HEK293 (cell line): ENCODE measurements around the gene FHAD1.

Experiments used
- ZNF248 ChIP-seq: fragments of 450-650 bp; formaldehyde crosslinking; IDR thresholded peaks from 2 replicates; pipeline ENCODE4 v1.5.1; 2017; ENCODE audit warnings: missing biosample characterization, missing genetic modification characterization
- ZNF341 ChIP-seq: fragments of 450-650 bp; formaldehyde crosslinking; IDR thresholded peaks from 2 replicates; pipeline ENCODE4; 2016; ENCODE audit warnings: low read depth, missing biosample characterization, missing genetic modification characterization
- ZNF776 ChIP-seq: fragments of 450-650 bp; formaldehyde crosslinking; IDR thresholded peaks from 2 replicates; pipeline ENCODE4 v1.5.0; 2017; ENCODE audit warnings: missing biosample characterization, missing genetic modification characterization, borderline replicate concordance
- TF ChIP-seq, protein P1 (sequence below): fragments of 450-650 bp; formaldehyde crosslinking; IDR thresholded peaks from 2 replicates; pipeline ENCODE4 v1.5.1; 2016; ENCODE audit warnings: missing biosample characterization, missing genetic modification characterization
- TF ChIP-seq, protein P2 (sequence below): fragments of 450-650 bp; formaldehyde crosslinking; IDR thresholded peaks from 2 replicates; pipeline ENCODE4 v1.5.1; 2016; ENCODE audit warnings: missing biosample characterization, missing genetic modification characterization

DNA sequence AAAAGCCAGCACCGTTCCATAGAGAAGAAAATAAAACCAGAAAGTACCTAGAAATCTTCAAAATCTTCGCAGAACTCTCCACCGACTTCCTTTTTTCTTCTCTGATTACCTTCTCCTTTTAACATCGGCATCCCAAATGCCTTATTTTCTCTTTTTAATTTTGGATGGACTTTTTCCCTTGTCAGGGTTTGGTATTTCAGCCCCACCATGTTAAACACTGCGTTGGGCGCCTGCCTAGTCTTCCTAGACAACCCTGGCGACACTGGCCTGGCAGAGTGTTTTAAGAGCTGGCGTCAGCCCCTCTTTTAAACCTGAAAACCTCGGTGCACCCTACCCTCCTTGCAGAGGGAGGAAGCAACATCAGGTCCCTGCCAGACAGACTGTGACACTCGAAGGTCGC lies 96.7 kb downstream of the FHAD1 start:
- TF ChIP-seq, protein P1, sequence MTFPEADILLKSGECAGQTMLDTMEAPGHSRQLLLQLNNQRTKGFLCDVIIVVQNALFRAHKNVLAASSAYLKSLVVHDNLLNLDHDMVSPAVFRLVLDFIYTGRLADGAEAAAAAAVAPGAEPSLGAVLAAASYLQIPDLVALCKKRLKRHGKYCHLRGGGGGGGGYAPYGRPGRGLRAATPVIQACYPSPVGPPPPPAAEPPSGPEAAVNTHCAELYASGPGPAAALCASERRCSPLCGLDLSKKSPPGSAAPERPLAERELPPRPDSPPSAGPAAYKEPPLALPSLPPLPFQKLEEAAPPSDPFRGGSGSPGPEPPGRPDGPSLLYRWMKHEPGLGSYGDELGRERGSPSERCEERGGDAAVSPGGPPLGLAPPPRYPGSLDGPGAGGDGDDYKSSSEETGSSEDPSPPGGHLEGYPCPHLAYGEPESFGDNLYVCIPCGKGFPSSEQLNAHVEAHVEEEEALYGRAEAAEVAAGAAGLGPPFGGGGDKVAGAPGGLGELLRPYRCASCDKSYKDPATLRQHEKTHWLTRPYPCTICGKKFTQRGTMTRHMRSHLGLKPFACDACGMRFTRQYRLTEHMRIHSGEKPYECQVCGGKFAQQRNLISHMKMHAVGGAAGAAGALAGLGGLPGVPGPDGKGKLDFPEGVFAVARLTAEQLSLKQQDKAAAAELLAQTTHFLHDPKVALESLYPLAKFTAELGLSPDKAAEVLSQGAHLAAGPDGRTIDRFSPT (tag by site-specific recombination): no peak
- TF ChIP-seq, protein P2, sequence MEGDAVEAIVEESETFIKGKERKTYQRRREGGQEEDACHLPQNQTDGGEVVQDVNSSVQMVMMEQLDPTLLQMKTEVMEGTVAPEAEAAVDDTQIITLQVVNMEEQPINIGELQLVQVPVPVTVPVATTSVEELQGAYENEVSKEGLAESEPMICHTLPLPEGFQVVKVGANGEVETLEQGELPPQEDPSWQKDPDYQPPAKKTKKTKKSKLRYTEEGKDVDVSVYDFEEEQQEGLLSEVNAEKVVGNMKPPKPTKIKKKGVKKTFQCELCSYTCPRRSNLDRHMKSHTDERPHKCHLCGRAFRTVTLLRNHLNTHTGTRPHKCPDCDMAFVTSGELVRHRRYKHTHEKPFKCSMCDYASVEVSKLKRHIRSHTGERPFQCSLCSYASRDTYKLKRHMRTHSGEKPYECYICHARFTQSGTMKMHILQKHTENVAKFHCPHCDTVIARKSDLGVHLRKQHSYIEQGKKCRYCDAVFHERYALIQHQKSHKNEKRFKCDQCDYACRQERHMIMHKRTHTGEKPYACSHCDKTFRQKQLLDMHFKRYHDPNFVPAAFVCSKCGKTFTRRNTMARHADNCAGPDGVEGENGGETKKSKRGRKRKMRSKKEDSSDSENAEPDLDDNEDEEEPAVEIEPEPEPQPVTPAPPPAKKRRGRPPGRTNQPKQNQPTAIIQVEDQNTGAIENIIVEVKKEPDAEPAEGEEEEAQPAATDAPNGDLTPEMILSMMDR (tag by site-specific recombination): no peak
- no peak for TF ChIP-seq ZNF248 (tag by site-specific recombination)
- no peak for TF ChIP-seq ZNF776 (tag by site-specific recombination)
- no peak for TF ChIP-seq ZNF341 (tag by site-specific recombination)
